ENCODE measurements around the gene KIAA1217. TPM values are rescaled to one million over a fixed set of nuclear protein-coding genes. Genes with fewer than 3 reads are reported as not detected.
A peak's percentile ranks its signal among the peaks of the same experiment; 100 is the strongest.

The KIAA1217 gene
- total and polyA plus RNA-seq, 9 of the 15 experiments (the other 6 are each of a cell fraction or from before 2014, with no cell fraction given) = 0.04 TPM; not detected in 8

GRCh38 chr10:24569330-24569796 is 360.4 kb downstream of the KIAA1217 start (continued):
- TF ChIP-seq CTBP1 (IDR thresholded peaks at IDR 0.05; ENCODE audit: borderline replicate concordance) (peak; percentile 74; the same call in 1 of the 2 replicates), ZNF165 (CRISPR knock-in tag; IDR thresholded peaks at IDR 0.05; ENCODE audit: borderline replicate concordance) (no peak), PTBP1 (IDR thresholded peaks at IDR 0.05; ENCODE audit: low read depth, low read length) (no peak), ZKSCAN1 (IDR thresholded peaks at IDR 0.05; ENCODE audit: low read depth, low read length) (0 out of 2 replicates have a peak, but pooled peaks have one; percentile 13), MAFF (IDR thresholded peaks at IDR 0.05; ENCODE audit: low read length) (no peak), KDM5B (IDR thresholded peaks at IDR 0.05; ENCODE audit: insufficient replicate concordance, low read depth, low read length) (no peak), NONO (IDR thresholded peaks at IDR 0.05; ENCODE audit: low read depth in 2 of 2, low read length in 1 of 2) (peak in 1 of 2 experiments; percentile 47; a peak in 1 of 4 replicates), POLR2B (IDR thresholded peaks at IDR 0.05; ENCODE audit: low read depth, partially characterized antibody) (no peak), ZNF668 (CRISPR knock-in tag; IDR thresholded peaks at IDR 0.05) (peak; percentile 42; the same call in 1 of the 2 replicates), SRSF9 (IDR thresholded peaks at IDR 0.05; ENCODE audit: borderline replicate concordance, low read depth, low read length) (no peak), ZBTB8A (IDR thresholded peaks at IDR 0.05; ENCODE audit: partially characterized antibody) (no peak), E2F5 (CRISPR knock-in tag; IDR thresholded peaks at IDR 0.05) (no peak), CBX8 (IDR thresholded peaks at IDR 0.05; ENCODE audit: borderline replicate concordance, extremely low read depth, low read depth, low read length, poor library complexity, severe bottlenecking) (no peak), AFF4 (CRISPR knock-in tag; IDR thresholded peaks at IDR 0.05) (no peak), HLTF (IDR thresholded peaks at IDR 0.05) (no peak), RERE (CRISPR knock-in tag; IDR thresholded peaks at IDR 0.05; ENCODE audit: borderline replicate concordance) (no peak), ZNF146 (CRISPR knock-in tag; IDR thresholded peaks at IDR 0.05; ENCODE audit: unreplicated experiment) (no peak), TFAM (CRISPR knock-in tag; conservative IDR thresholded peaks at IDR 0.05) (no peak), ZNF24 (IDR thresholded peaks at IDR 0.05) (no peak)
